HEK293 (cell line): ENCODE measurements around the gene COL3A1.

Experiments
- CTCF ChIA-PET: fragments of 350-600 bp; formaldehyde crosslinking; extraction: SDS; loops from one replicate; lab custom pipeline; 2021; ENCODE audit warnings: antibody characterized with exemption; lab: Yijun Ruan, JAX
- POLR2A ChIA-PET: fragments of 300-600 bp; formaldehyde crosslinking; extraction: SDS; loops from one replicate; lab custom pipeline; 2020; ENCODE audit warnings: antibody characterized with exemption, inconsistent platforms; lab: Yijun Ruan, JAX
- H3K27ac ChIP-seq: fragments of 200-500 bp; sonication (Bioruptor generic); 2 replicates; pipeline ENCODE4 v1.5.1; 2014; ENCODE audit warnings: low read depth, low read length, control low read depth, inconsistent platforms; ENCODE audit errors: extremely low read depth
- H3K36me3 ChIP-seq, 2 experiments: fragments of 200-500 bp in 1 of 2; sonication (Bioruptor generic) in 1 of 2; 1 replicate in 1 of 2; 2 replicates in 1 of 2; pipeline ENCODE4 v1.5.1; 2014 to 2017; ENCODE audit warnings: inconsistent platforms in 2 of 2, low read length in 2 of 2; ENCODE audit not compliant: control insufficient read depth in 2 of 2, insufficient read depth in 1 of 2
- H3K4me1 ChIP-seq: fragments of 200-500 bp; sonication (Bioruptor generic); 2 replicates; pipeline ENCODE4 v1.5.1; 2014; ENCODE audit warnings: mild to moderate bottlenecking, low read length, inconsistent platforms; ENCODE audit not compliant: control insufficient read depth, insufficient read depth
- H3K4me3 ChIP-seq: 2 replicates; pipeline ENCODE4 v1.5.1; 2011; ENCODE audit warnings: low read depth, mild to moderate bottlenecking, control low read depth, low read length, moderate library complexity
- H3K9me3 ChIP-seq: fragments of 200-500 bp; sonication (Bioruptor generic); 2 replicates; pipeline ENCODE4 v1.5.1; 2014; ENCODE audit warnings: low read depth, low read length, inconsistent platforms; ENCODE audit not compliant: control insufficient read depth, insufficient read depth
- FEZF1 ChIP-seq: fragments of 450-650 bp; formaldehyde crosslinking; IDR thresholded peaks from 2 replicates; pipeline ENCODE4 v1.5.1; 2016; ENCODE audit warnings: missing biosample characterization, missing genetic modification characterization
- HOXD13 ChIP-seq: sonication (generic); formaldehyde crosslinking; IDR thresholded peaks from 2 replicates; pipeline ENCODE4 v1.8.0; 2022; ENCODE audit warnings: missing genetic modification reagents, borderline replicate concordance
- IKZF3 ChIP-seq: fragments of 450-650 bp; IDR thresholded peaks from 2 replicates; pipeline ENCODE4 v1.5.0; 2018; ENCODE audit warnings: missing biosample characterization, mild to moderate bottlenecking, missing genetic modification characterization, moderate library complexity
- KLF17 ChIP-seq: fragments of 450-650 bp; formaldehyde crosslinking; IDR thresholded peaks from 2 replicates; pipeline ENCODE4 v1.5.1; 2016; ENCODE audit warnings: missing biosample characterization, missing genetic modification characterization
- KLF8 ChIP-seq: fragments of 450-650 bp; formaldehyde crosslinking; IDR thresholded peaks from 2 replicates; pipeline ENCODE4 v1.5.1; 2016; ENCODE audit warnings: missing biosample characterization, missing genetic modification characterization
- SALL2 ChIP-seq: fragments of 450-650 bp; formaldehyde crosslinking; IDR thresholded peaks from 2 replicates; pipeline ENCODE4 v1.5.0; 2017; ENCODE audit warnings: missing biosample characterization, mild to moderate bottlenecking, missing genetic modification characterization, borderline replicate concordance
- SCRT2 ChIP-seq: fragments of 450-650 bp; formaldehyde crosslinking; IDR thresholded peaks from 2 replicates; pipeline ENCODE4 v1.5.1; 2016; ENCODE audit warnings: missing biosample characterization, missing genetic modification characterization
- WT1 ChIP-seq: fragments of 450-650 bp; formaldehyde crosslinking; IDR thresholded peaks from 2 replicates; pipeline ENCODE4 v1.5.1; 2016; ENCODE audit warnings: missing biosample characterization, missing genetic modification characterization
- ZBTB1 ChIP-seq: fragments of 450-650 bp; formaldehyde crosslinking; IDR thresholded peaks from 2 replicates; pipeline ENCODE4 v1.5.1; 2016; ENCODE audit warnings: missing biosample characterization, missing genetic modification characterization
- ZBTB48 ChIP-seq: fragments of 450-650 bp; formaldehyde crosslinking; IDR thresholded peaks from 2 replicates; pipeline ENCODE4 v1.5.1; 2016; ENCODE audit warnings: missing biosample characterization, missing genetic modification characterization
- ZBTB6 ChIP-seq: fragments of 450-650 bp; formaldehyde crosslinking; IDR thresholded peaks from 2 replicates; pipeline ENCODE4 v1.5.1; 2017; ENCODE audit warnings: missing biosample characterization, missing genetic modification characterization
- ZNF169 ChIP-seq: fragments of 450-650 bp; formaldehyde crosslinking; IDR thresholded peaks from 2 replicates; pipeline ENCODE4 v1.5.1; 2016; ENCODE audit warnings: missing biosample characterization, missing genetic modification characterization
- ZNF174 ChIP-seq: fragments of 450-650 bp; formaldehyde crosslinking; IDR thresholded peaks from 2 replicates; pipeline ENCODE4 v1.5.0; 2017; ENCODE audit warnings: missing biosample characterization, mild to moderate bottlenecking, missing genetic modification characterization
- ZNF223 ChIP-seq: fragments of 450-650 bp; formaldehyde crosslinking; IDR thresholded peaks from 2 replicates; pipeline ENCODE4 v1.5.1; 2016; ENCODE audit warnings: missing biosample characterization, missing genetic modification characterization
- ZNF23 ChIP-seq: fragments of 450-650 bp; formaldehyde crosslinking; IDR thresholded peaks from 2 replicates; pipeline ENCODE4 v1.5.1; 2016; ENCODE audit warnings: missing biosample characterization, missing genetic modification characterization, borderline replicate concordance
- ZNF248 ChIP-seq: fragments of 450-650 bp; formaldehyde crosslinking; IDR thresholded peaks from 2 replicates; pipeline ENCODE4 v1.5.1; 2017; ENCODE audit warnings: missing biosample characterization, missing genetic modification characterization
- ZNF280C ChIP-seq: fragments of 450-650 bp; formaldehyde crosslinking; IDR thresholded peaks from 2 replicates; pipeline ENCODE4 v1.5.1; 2016; ENCODE audit warnings: missing biosample characterization, missing genetic modification characterization
- ZNF350 ChIP-seq: fragments of 450-650 bp; formaldehyde crosslinking; IDR thresholded peaks from 2 replicates; pipeline ENCODE4 v1.5.0; 2017; ENCODE audit warnings: missing biosample characterization, mild to moderate bottlenecking, missing genetic modification characterization
- ZNF362 ChIP-seq: fragments of 450-650 bp; formaldehyde crosslinking; IDR thresholded peaks from 2 replicates; pipeline ENCODE4 v1.5.1; 2016; ENCODE audit warnings: missing biosample characterization, missing genetic modification characterization
- ZNF366 ChIP-seq: fragments of 450-650 bp; formaldehyde crosslinking; conservative IDR thresholded peaks from 2 replicates; pipeline ENCODE4 v1.5.1; 2016; ENCODE audit warnings: missing biosample characterization, missing genetic modification characterization
- ZNF391 ChIP-seq: fragments of 450-650 bp; formaldehyde crosslinking; IDR thresholded peaks from 2 replicates; pipeline ENCODE4 v1.5.1; 2016; ENCODE audit warnings: low read depth, missing biosample characterization, missing genetic modification characterization, borderline replicate concordance
- ZNF513 ChIP-seq: fragments of 450-650 bp; IDR thresholded peaks from 2 replicates; pipeline ENCODE4 v1.5.1; 2018; ENCODE audit warnings: missing biosample characterization, missing genetic modification characterization
- ZNF544 ChIP-seq: fragments of 450-650 bp; formaldehyde crosslinking; IDR thresholded peaks from 2 replicates; pipeline ENCODE4 v1.5.0; 2017; ENCODE audit warnings: missing biosample characterization, missing genetic modification characterization
- ZNF600 ChIP-seq: fragments of 450-650 bp; formaldehyde crosslinking; IDR thresholded peaks from 2 replicates; pipeline ENCODE4 v1.5.1; 2016; ENCODE audit warnings: missing biosample characterization, missing genetic modification characterization
- ZNF658 ChIP-seq: fragments of 450-650 bp; formaldehyde crosslinking; IDR thresholded peaks from 2 replicates; pipeline ENCODE4; 2016; ENCODE audit warnings: missing biosample characterization, missing genetic modification characterization
- ZNF701 ChIP-seq: fragments of 450-650 bp; formaldehyde crosslinking; IDR thresholded peaks from 2 replicates; pipeline ENCODE4 v1.5.1; 2016; ENCODE audit warnings: missing biosample characterization, missing genetic modification characterization
- ZSCAN4 ChIP-seq: fragments of 450-650 bp; formaldehyde crosslinking; IDR thresholded peaks from 2 replicates; pipeline ENCODE4 v1.5.1; 2017; ENCODE audit warnings: missing biosample characterization, missing genetic modification characterization
- ZXDB ChIP-seq: fragments of 450-650 bp; formaldehyde crosslinking; IDR thresholded peaks from 2 replicates; pipeline ENCODE4 v1.5.1; 2016; ENCODE audit warnings: missing biosample characterization, missing genetic modification characterization

COL3A1 gene

GRCh38 chr2:189024901-189025618 lies 50.9 kb downstream of the COL3A1 start (continued):
- TF ChIP-seq ZNF174 (tag by site-specific recombination) (no peak), ZNF513 (tag by site-specific recombination) (no peak), ZNF658 (tag by site-specific recombination) (no peak), FEZF1 (tag by site-specific recombination) (no peak), ZNF248 (tag by site-specific recombination) (no peak), ZSCAN4 (tag by site-specific recombination) (no peak), ZNF350 (tag by site-specific recombination) (no peak), ZNF544 (tag by site-specific recombination) (no peak)
- TF ChIP-seq, all 188 proteins: peak for 0

- H3K27ac ChIP-seq: no peak overlapping the region
- H3K4me3 ChIP-seq: no peak overlapping the region
- CTCF ChIA-PET: interaction anchor here (0.6 kb wide), 1 partner anchor 57 kb away, joined by 4 read pairs; no protein-coding TSS in a partner anchor
- no peaks in the 10 kb centered on the region for H3K36me3 ChIP-seq
- POLR2A ChIA-PET: no interaction called here
- no peaks in the 10 kb centered on the region for H3K9me3 ChIP-seq
- H3K4me1 ChIP-seq: no peaks in the 10 kb centered on the region
- TF ChIP-seq ZBTB6 (tag by site-specific recombination) (no peak), ZNF391 (tag by site-specific recombination) (no peak), HOXD13 (CRISPR knock-in tag) (no peak), ZNF23 (tag by site-specific recombination) (no peak), ZNF362 (no peak), ZNF169 (no peak), ZNF600 (no peak), KLF17 (tag by site-specific recombination) (no peak), ZBTB1 (tag by site-specific recombination) (no peak), IKZF3 (no peak), ZXDB (tag by site-specific recombination) (no peak), SCRT2 (tag by site-specific recombination) (no peak), WT1 (no peak), ZNF223 (no peak), ZNF366 (tag by site-specific recombination) (no peak), SALL2 (no peak), KLF8 (tag by site-specific recombination) (no peak), ZNF701 (no peak), ZNF280C (tag by site-specific recombination) (no peak), ZBTB48 (tag by site-specific recombination) (no peak)
Measured at GRCh38 chr2:189037518-189037917, 63.3 kb downstream of the COL3A1 start.
